ENCODE measurements around the gene UAP1L1.

DNA sequence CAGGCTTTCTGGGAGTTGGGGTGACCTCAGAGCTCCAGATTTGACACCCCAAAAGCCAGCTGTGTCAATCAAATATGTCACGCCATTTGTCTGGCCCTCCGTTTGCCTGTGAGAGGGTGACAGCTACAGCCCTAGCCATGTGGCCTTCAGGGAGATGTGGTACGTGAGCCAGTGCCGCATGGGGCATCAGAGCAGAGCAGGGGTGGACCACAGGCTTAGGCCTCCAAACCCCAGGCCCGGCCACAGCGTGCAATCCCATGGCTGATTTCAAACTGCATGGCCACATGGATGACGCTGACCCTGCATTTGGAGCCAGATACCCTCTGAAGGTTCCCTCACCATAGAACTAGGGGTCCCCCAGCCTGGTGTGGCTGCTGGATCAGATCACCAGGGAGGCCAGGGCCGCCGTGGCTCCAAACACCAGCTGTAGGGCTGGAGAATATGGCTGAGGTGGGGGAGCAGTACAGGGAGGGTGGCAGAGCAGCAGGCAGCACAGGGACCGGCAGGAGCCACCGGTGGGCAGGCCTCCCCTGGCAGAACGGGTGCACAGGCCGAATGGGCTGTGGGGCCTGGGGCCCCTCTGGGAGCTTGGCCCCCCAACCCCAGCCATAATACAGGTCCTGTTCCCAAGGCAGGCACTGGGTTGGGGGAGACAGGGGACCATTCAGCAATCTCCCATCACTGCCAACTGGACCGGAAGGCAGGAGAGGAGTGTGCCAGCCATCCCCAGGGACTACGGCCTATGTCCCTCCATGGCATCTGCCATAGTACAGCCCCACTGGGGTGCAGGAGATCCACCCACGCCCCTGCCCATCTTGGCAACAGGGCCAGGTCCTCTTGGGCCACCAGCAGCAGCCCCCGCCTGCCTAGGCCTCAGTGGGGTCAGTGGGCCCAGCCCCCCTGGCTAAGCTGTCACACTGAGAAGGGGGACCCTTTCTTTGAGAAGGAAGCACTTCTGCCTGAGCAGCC, 8.5 kb upstream of the UAP1L1 start:
- TF ChIP-seq, protein P1, sequence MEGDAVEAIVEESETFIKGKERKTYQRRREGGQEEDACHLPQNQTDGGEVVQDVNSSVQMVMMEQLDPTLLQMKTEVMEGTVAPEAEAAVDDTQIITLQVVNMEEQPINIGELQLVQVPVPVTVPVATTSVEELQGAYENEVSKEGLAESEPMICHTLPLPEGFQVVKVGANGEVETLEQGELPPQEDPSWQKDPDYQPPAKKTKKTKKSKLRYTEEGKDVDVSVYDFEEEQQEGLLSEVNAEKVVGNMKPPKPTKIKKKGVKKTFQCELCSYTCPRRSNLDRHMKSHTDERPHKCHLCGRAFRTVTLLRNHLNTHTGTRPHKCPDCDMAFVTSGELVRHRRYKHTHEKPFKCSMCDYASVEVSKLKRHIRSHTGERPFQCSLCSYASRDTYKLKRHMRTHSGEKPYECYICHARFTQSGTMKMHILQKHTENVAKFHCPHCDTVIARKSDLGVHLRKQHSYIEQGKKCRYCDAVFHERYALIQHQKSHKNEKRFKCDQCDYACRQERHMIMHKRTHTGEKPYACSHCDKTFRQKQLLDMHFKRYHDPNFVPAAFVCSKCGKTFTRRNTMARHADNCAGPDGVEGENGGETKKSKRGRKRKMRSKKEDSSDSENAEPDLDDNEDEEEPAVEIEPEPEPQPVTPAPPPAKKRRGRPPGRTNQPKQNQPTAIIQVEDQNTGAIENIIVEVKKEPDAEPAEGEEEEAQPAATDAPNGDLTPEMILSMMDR (IDR thresholded peaks at IDR 0.05; ENCODE audit: low read length), result no peak
- TF ChIP-seq EZH2 (IDR thresholded peaks at IDR 0.05; ENCODE audit: borderline replicate concordance, low read length), result no peak
